OCI-LY7 (cell line): Measurements from ENCODE around the gene TNNI3K.

ENCODE experiments used
- EZH2phosphoT487 ChIP-seq: fragments of 200-600 bp; sonication (generic); IDR thresholded peaks from 2 replicates; pipeline ENCODE4 v1.6.1; 2018; ENCODE audit warnings: low read depth, borderline replicate concordance, mild to moderate bottlenecking, mixed run types, antibody characterized with exemption, low read length, moderate library complexity, mixed read lengths
- TF ChIP-seq, protein P1 (sequence below): fragments of 200-600 bp; sonication (generic); conservative IDR thresholded peaks from 2 replicates; pipeline ENCODE4 v1.5.1; 2014; ENCODE audit warnings: mild to moderate bottlenecking, antibody characterized with exemption, low read length, moderate library complexity, mixed read lengths

DNA sequence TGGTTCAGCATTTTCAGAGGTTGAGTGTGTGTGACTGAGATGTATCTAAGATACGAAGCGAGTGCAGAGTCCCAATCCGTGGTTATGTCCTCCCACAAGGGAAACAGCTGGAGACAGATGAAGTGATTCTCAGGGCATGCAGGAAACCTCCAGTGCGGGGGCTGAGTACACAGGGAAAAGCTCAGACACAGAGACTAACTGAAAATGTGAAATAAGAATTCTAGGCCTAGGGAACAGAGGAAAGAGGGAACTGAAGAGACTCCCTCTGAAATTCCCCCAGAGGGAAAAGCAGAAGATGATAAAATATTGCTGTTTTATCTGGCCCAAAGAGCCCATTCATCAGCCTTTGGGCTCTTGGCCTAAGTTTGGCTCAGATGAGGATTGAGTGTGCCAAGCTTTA lies 160.4 kb downstream of the TNNI3K start:
- TF ChIP-seq, protein P1, sequence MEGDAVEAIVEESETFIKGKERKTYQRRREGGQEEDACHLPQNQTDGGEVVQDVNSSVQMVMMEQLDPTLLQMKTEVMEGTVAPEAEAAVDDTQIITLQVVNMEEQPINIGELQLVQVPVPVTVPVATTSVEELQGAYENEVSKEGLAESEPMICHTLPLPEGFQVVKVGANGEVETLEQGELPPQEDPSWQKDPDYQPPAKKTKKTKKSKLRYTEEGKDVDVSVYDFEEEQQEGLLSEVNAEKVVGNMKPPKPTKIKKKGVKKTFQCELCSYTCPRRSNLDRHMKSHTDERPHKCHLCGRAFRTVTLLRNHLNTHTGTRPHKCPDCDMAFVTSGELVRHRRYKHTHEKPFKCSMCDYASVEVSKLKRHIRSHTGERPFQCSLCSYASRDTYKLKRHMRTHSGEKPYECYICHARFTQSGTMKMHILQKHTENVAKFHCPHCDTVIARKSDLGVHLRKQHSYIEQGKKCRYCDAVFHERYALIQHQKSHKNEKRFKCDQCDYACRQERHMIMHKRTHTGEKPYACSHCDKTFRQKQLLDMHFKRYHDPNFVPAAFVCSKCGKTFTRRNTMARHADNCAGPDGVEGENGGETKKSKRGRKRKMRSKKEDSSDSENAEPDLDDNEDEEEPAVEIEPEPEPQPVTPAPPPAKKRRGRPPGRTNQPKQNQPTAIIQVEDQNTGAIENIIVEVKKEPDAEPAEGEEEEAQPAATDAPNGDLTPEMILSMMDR, result no peak
- no peak for TF ChIP-seq EZH2phosphoT487
